Measurements from ENCODE around the gene SMAD4.

Gene SMAD4

DNA sequence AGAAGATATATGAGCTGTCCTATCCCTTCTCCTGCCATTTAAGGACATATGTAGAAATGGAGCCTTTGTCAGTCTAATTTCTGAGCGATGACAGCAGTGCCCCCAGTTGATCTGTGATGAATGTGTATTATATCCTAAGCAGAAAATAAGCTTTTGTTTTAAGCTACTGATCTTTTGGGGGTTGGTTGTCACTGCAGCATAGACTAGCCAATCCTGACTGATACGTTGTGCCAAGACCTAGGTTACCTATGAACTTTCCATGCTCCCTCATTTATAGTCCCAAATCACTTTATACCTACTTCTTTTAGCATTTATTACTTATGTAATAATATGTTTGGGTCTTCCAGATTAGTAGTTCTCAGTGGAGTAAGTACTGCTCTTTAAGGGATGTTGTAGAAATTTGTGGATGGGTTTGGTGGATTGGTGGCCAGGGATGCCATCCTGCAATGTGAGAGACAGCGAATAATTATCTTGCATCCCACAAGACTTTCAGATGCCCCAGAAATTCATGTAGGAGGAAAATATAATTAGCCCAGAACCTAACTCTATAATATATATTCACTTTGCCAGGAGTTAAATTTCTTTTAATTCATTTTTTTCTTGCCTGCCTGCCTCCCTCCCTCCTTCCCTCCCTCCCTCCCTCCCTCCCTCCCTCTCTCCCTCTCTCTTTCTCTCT is 11.8 kb downstream of the SMAD4 start:
- H3K4me3 ChIP-seq (ENCODE audit: insufficient read depth, low read depth, low read length, poor library complexity, severe bottlenecking), result no peak overlapping the region
- no peaks in the 10 kb centered on the region for H3K36me3 ChIP-seq (ENCODE audit: control insufficient read depth, insufficient read depth, low read length)
- no peak for DNase-seq
- H3K4me1 ChIP-seq (ENCODE audit: control insufficient read depth, insufficient read depth, low read length, poor library complexity, severe bottlenecking), result peaks cover 4% of the 10 kb centered on the region
- no peaks in the 10 kb centered on the region for H3K9me3 ChIP-seq (ENCODE audit: control insufficient read depth, low read length)
- H3K27ac ChIP-seq (ENCODE audit: insufficient read depth, low read length, poor library complexity, severe bottlenecking), result no peak overlapping the region
- no peaks in the 10 kb centered on the region for H3K27me3 ChIP-seq (replicated peaks; ENCODE audit: control insufficient read depth, insufficient read depth, low read length, poor library complexity, severe bottlenecking)

DNA sequence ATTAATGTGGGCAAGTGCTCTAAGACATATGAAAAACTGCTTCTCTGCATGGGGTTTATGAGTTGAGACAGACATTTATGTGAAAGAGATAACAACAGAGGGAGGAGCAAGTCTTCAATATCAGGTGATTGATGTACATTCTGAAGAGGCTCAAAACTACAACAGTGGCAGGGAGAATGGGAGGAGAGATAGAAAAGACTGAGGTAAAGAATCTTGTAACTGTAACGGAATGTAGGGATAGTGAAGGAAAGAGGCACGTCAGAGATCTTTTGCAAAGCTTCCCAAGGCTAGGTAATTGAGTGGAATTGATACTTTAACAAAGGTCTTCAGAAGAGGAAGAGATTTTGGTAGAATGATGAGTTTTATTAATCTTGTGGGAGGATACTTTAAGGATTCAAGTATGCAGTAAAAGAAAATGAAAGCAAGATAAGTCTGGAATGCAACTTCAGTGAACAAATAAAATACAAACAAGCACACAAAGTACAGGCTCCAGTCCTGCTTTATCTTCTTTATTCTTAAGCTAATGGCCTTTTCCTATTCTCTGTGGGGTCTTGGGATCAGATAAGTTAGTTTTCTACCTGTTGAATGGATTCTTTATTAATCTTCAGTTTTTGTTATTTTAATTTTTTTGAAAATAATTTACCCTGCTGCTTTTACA is 15.0 kb downstream of the SMAD4 start:
- Histone ChIP-seq H3K27me3 (replicated peaks; ENCODE audit: control insufficient read depth, insufficient read depth, low read length, poor library complexity, severe bottlenecking) (no peaks in the 10 kb centered on the region), H3K9me3 (ENCODE audit: control insufficient read depth, low read length) (no peaks in the 10 kb centered on the region), H3K27ac (ENCODE audit: insufficient read depth, low read length, poor library complexity, severe bottlenecking) (no peak overlapping the region), H3K4me1 (ENCODE audit: control insufficient read depth, insufficient read depth, low read length, poor library complexity, severe bottlenecking) (no peaks in the 10 kb centered on the region), H3K4me3 (ENCODE audit: insufficient read depth, low read depth, low read length, poor library complexity, severe bottlenecking) (no peak overlapping the region), H3K36me3 (ENCODE audit: control insufficient read depth, insufficient read depth, low read length) (peaks cover 5% of the 10 kb centered on the region)
- DNase-seq, result no peak

DNA sequence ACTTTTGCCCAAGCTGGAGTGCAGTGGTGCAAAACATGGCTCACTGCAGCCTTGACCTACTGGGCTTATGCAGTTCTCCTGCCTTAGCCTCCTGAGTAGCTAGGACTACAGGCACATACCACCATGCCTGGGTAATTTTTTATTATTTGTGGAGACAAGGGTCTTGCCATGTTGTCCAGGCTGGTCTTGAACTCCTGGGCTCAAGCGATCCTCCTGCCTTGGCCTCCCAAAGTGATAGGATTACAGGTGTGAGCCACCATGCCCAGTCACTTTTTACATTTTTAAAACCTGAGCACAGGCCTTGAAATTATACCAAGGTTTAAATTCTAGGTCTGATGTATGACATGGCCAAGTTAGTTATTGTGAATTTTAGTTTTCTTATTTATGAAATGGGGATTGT is 18.2 kb downstream of the SMAD4 start:
- Histone ChIP-seq H3K9me3 (ENCODE audit: control insufficient read depth, low read length) (no peaks in the 10 kb centered on the region), H3K27ac (ENCODE audit: insufficient read depth, low read length, poor library complexity, severe bottlenecking) (no peak overlapping the region), H3K27me3 (replicated peaks; ENCODE audit: control insufficient read depth, insufficient read depth, low read length, poor library complexity, severe bottlenecking) (no peaks in the 10 kb centered on the region), H3K4me1 (ENCODE audit: control insufficient read depth, insufficient read depth, low read length, poor library complexity, severe bottlenecking) (peaks cover under 1% of the 10 kb centered on the region), H3K4me3 (ENCODE audit: insufficient read depth, low read depth, low read length, poor library complexity, severe bottlenecking) (no peak overlapping the region), H3K36me3 (ENCODE audit: control insufficient read depth, insufficient read depth, low read length) (peaks cover 8% of the 10 kb centered on the region)
- no peak for DNase-seq

DNA sequence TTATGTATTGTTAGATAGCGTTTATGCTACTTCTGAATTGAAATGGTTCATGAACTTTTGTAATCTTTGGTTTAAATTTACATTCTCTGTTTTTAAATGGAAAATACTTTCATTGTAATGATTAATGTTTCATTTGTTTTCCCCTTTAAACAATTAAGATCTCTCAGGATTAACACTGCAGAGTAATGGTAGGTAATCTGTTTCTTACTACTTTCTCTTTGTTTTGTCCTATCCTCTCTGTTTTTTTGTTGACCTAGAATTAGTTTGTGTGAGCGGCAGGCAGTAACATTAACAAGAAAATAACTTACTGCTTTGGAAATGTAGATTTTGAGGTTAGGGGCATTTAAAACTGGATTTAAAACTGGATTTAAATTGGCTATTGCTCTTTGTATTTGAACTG is 19.1 kb downstream of the SMAD4 start:
- Histone ChIP-seq H3K27ac (ENCODE audit: insufficient read depth, low read length, poor library complexity, severe bottlenecking) (no peak overlapping the region), H3K4me3 (ENCODE audit: insufficient read depth, low read depth, low read length, poor library complexity, severe bottlenecking) (no peak overlapping the region), H3K4me1 (ENCODE audit: control insufficient read depth, insufficient read depth, low read length, poor library complexity, severe bottlenecking) (peaks cover 9% of the 10 kb centered on the region), H3K9me3 (ENCODE audit: control insufficient read depth, low read length) (no peaks in the 10 kb centered on the region), H3K27me3 (replicated peaks; ENCODE audit: control insufficient read depth, insufficient read depth, low read length, poor library complexity, severe bottlenecking) (no peaks in the 10 kb centered on the region), H3K36me3 (ENCODE audit: control insufficient read depth, insufficient read depth, low read length) (peaks cover 8% of the 10 kb centered on the region)
- DNase-seq, result no peak

DNA sequence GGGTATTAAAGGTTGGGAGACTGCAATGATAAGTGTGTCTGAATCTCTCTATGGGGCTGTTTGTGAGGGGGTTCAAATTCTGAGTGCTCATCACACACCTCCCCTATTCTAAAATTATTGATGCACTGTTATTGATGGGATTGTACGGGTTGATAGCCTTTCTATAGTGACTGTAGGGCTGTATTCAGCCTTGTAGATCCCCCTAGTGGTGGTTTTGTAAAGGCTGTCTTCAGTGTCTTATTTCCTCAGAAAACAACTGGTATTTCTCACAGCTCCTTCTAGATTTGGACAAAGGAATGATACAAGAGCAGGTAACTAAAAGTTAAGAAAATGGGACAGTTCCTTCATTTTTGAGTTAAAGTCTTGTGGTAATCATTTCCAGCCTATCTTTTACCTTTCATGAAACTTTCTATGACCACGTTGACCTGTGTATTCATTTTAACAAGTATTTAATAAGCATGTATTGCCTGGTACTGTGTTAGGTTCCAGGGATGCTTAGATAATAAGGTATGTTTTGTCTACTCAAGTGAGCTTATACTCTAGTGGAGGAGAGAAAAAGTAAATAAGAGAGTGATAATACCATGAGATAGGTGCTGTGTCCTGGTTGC is 21.2 kb downstream of the SMAD4 start:
- no peak overlapping the region for H3K27ac ChIP-seq (ENCODE audit: insufficient read depth, low read length, poor library complexity, severe bottlenecking)
- no peaks in the 10 kb centered on the region for H3K9me3 ChIP-seq (ENCODE audit: control insufficient read depth, low read length)
- peaks cover 9% of the 10 kb centered on the region for H3K4me1 ChIP-seq (ENCODE audit: control insufficient read depth, insufficient read depth, low read length, poor library complexity, severe bottlenecking)
- H3K4me3 ChIP-seq (ENCODE audit: insufficient read depth, low read depth, low read length, poor library complexity, severe bottlenecking), result no peak overlapping the region
- DNase-seq, result no peak
- no peaks in the 10 kb centered on the region for H3K27me3 ChIP-seq (replicated peaks; ENCODE audit: control insufficient read depth, insufficient read depth, low read length, poor library complexity, severe bottlenecking)
- peaks cover 12% of the 10 kb centered on the region for H3K36me3 ChIP-seq (ENCODE audit: control insufficient read depth, insufficient read depth, low read length)

DNA sequence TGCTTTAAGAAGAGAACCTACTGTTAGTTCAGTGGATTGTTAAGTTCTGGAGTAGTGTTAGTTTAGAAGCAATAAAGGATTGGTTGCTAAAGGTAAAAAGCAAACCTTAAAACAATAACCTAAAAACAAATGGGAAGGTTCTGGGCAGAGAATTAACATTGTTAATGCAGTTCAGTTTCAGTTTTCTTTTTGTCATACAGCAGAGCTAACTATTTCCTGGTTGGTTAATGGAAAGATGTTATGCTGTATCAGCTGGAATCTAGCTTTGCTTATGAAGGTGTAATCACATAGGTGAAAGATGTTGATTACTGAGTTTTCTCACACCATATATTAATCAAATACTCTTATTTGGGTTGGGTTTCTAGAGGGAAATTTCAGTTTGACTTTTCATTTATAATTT is 23.8 kb downstream of the SMAD4 start:
- Histone ChIP-seq H3K27ac (ENCODE audit: insufficient read depth, low read length, poor library complexity, severe bottlenecking) (peak overlapping the region; percentile 31), H3K4me1 (ENCODE audit: control insufficient read depth, insufficient read depth, low read length, poor library complexity, severe bottlenecking) (peaks cover 9% of the 10 kb centered on the region), H3K27me3 (replicated peaks; ENCODE audit: control insufficient read depth, insufficient read depth, low read length, poor library complexity, severe bottlenecking) (no peaks in the 10 kb centered on the region), H3K9me3 (ENCODE audit: control insufficient read depth, low read length) (no peaks in the 10 kb centered on the region), H3K36me3 (ENCODE audit: control insufficient read depth, insufficient read depth, low read length) (peaks cover 29% of the 10 kb centered on the region), H3K4me3 (ENCODE audit: insufficient read depth, low read depth, low read length, poor library complexity, severe bottlenecking) (no peak overlapping the region)
- no peak for DNase-seq

DNA sequence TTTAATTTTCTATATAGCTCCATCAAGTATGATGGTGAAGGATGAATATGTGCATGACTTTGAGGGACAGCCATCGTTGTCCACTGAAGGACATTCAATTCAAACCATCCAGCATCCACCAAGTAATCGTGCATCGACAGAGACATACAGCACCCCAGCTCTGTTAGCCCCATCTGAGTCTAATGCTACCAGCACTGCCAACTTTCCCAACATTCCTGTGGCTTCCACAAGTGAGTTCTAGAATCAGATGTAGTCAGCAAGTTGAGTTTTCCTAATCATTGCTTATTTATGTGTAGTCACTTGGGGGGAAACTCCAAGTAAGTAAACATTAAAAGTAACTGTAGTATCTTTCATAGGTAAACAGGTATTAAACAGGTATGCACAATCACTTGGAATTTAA is 24.8 kb downstream of the SMAD4 start:
- no peak for DNase-seq
- H3K4me3 ChIP-seq (ENCODE audit: insufficient read depth, low read depth, low read length, poor library complexity, severe bottlenecking), result no peak overlapping the region

DNA sequence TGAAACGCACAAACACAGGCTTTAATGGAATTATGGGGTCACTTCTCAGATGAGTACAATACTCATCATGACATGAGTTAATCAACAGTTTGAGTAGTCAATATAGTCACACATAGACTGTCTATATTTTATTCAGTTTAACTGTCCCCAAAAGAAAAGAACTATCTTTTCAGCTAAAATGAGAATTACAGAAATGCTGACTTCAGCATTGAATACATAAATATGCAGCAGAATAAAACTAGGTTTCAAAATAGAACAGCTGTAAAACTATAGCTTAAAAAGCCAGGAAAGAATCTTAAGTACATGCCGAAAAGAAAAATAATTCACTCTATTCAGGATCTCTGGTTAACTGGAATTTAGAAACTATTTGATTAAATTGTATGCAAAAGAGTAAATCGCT is 30.0 kb downstream of the SMAD4 start:
- DNase-seq, result no peak
- Histone ChIP-seq H3K4me1 (ENCODE audit: control insufficient read depth, insufficient read depth, low read length, poor library complexity, severe bottlenecking) (no peaks in the 10 kb centered on the region), H3K27me3 (replicated peaks; ENCODE audit: control insufficient read depth, insufficient read depth, low read length, poor library complexity, severe bottlenecking) (no peaks in the 10 kb centered on the region), H3K9me3 (ENCODE audit: control insufficient read depth, low read length) (no peaks in the 10 kb centered on the region), H3K27ac (ENCODE audit: insufficient read depth, low read length, poor library complexity, severe bottlenecking) (no peak overlapping the region), H3K36me3 (ENCODE audit: control insufficient read depth, insufficient read depth, low read length) (peaks cover 44% of the 10 kb centered on the region), H3K4me3 (ENCODE audit: insufficient read depth, low read depth, low read length, poor library complexity, severe bottlenecking) (no peak overlapping the region)

More for the DNA sequence above, 24.8 kb downstream of the SMAD4 start:
- H3K27me3 ChIP-seq (replicated peaks; ENCODE audit: control insufficient read depth, insufficient read depth, low read length, poor library complexity, severe bottlenecking), result no peaks in the 10 kb centered on the region
- H3K9me3 ChIP-seq (ENCODE audit: control insufficient read depth, low read length), result no peaks in the 10 kb centered on the region
- H3K36me3 ChIP-seq (ENCODE audit: control insufficient read depth, insufficient read depth, low read length), result peaks cover 33% of the 10 kb centered on the region
- no peak overlapping the region for H3K27ac ChIP-seq (ENCODE audit: insufficient read depth, low read length, poor library complexity, severe bottlenecking)
- H3K4me1 ChIP-seq (ENCODE audit: control insufficient read depth, insufficient read depth, low read length, poor library complexity, severe bottlenecking), result peaks cover 9% of the 10 kb centered on the region

DNA sequence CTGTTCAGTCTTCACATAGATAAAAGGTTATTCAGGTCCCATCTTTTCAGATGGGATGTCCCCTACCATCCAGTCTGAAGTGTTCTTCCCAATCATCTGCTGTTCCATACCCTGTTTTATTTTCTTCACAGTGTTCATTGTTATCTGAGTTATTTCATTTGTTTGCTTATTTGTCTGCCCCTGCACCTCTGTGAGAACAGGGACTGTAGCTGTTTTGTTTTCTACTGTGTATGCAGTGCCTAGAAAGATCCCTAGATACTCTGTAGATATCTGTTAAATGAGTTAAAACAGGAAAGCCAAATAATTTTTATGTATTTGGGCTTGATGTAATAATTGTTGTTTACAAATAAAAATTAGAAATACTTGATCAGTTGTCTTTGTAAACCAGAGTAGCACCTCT is 34.2 kb downstream of the SMAD4 start:
- peaks cover 38% of the 10 kb centered on the region for H3K36me3 ChIP-seq (ENCODE audit: control insufficient read depth, insufficient read depth, low read length)
- no peak overlapping the region for H3K4me3 ChIP-seq (ENCODE audit: insufficient read depth, low read depth, low read length, poor library complexity, severe bottlenecking)

DNA sequence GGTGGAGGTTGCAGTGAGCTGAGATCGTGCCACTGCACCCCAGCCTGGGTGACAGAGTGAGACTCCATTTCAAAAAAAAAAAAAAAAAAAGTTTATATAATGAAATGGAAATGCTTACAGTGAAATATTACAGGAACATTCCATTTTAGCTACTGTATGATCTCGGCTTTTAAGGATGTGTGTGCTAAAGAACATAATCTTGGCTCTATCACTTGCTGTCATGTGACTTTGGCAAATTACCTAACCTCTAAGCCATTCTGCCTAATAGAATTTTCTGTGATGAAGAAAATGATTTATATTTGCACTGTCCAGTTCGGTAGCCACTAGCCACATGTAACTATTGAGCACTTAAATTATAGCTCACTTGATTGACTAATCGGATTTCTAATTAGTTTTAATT is 36.3 kb downstream of the SMAD4 start:
- H3K27me3 ChIP-seq (replicated peaks; ENCODE audit: control insufficient read depth, insufficient read depth, low read length, poor library complexity, severe bottlenecking), result no peaks in the 10 kb centered on the region
- no peak for DNase-seq
- H3K36me3 ChIP-seq (ENCODE audit: control insufficient read depth, insufficient read depth, low read length), result peaks cover 33% of the 10 kb centered on the region
- H3K9me3 ChIP-seq (ENCODE audit: control insufficient read depth, low read length), result no peaks in the 10 kb centered on the region
- H3K4me3 ChIP-seq (ENCODE audit: insufficient read depth, low read depth, low read length, poor library complexity, severe bottlenecking), result no peak overlapping the region
- H3K4me1 ChIP-seq (ENCODE audit: control insufficient read depth, insufficient read depth, low read length, poor library complexity, severe bottlenecking), result no peaks in the 10 kb centered on the region
- no peak overlapping the region for H3K27ac ChIP-seq (ENCODE audit: insufficient read depth, low read length, poor library complexity, severe bottlenecking)

More for the DNA sequence above, 34.2 kb downstream of the SMAD4 start:
- DNase-seq, result no peak
- Histone ChIP-seq H3K27me3 (replicated peaks; ENCODE audit: control insufficient read depth, insufficient read depth, low read length, poor library complexity, severe bottlenecking) (no peaks in the 10 kb centered on the region), H3K4me1 (ENCODE audit: control insufficient read depth, insufficient read depth, low read length, poor library complexity, severe bottlenecking) (no peaks in the 10 kb centered on the region), H3K27ac (ENCODE audit: insufficient read depth, low read length, poor library complexity, severe bottlenecking) (no peak overlapping the region), H3K9me3 (ENCODE audit: control insufficient read depth, low read length) (no peaks in the 10 kb centered on the region)

Data from effector memory CD4-positive, alpha-beta T cell (primary cell).